Limb (tissue), 2 donors: ENCODE results near the gene ATG5.

Experiments
- DNase-seq, 2 donors: peaks; one replicate each; pipeline ENCODE4 v3.0.0-alpha.2; 2016; ENCODE audit errors: extremely low spot score in 2 of 2

The ATG5 gene

GRCh38 chr6:106325336-106326178 is at the start of gene ATG5:
ATG5 (minus strand) TSS chr6:106325760; CDS start chr6:106316208, 9,552 bp downstream.
- DNase-seq, result peak; percentile 98 to 100

GRCh38 chr6:106373502-106374239 is 48.1 kb upstream of the ATG5 start:
- DNase-seq, result no peak

- no peak for DNase-seq
Observed at GRCh38 chr6:106372838-106373501, 47.4 kb upstream of the ATG5 start.

DNA sequence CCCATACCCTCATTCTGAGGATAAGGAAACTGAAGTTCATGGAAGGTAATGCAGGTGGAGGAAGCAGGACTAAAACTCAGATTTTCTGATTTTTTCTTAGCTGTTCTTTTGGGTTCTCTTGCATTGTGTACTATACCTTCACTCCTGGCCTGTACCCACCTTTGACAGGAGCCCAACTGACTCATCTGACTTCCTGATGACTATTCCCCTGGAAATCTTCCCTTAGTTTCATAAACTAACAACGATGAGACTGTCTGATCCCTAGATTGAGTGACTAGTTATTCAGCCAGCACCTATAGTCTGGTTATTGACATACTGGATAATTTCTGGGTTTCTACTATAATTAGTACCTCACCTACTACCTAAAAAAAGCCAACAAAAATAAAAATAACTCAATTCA is 45.1 kb upstream of the ATG5 start:
- no peak for DNase-seq

- no peak for DNase-seq
Observed at GRCh38 chr6:106369739-106370138, 44.2 kb upstream of the ATG5 start.

- no peak for DNase-seq
Observed at GRCh38 chr6:106363401-106364138, 38.0 kb upstream of the ATG5 start.

GRCh38 chr6:106360989-106361430 is 35.5 kb upstream of the ATG5 start:
- peak in 1 of 2 donors; percentile 43 for DNase-seq

- peak; percentile 3 to 81 for DNase-seq
Observed at GRCh38 chr6:106360410-106360988, 34.9 kb upstream of the ATG5 start, which contains the start of gene CRYBG1. CRYBG1 (plus strand) TSS chr6:106360717; CDS start chr6:106360909, 192 bp downstream.

DNA sequence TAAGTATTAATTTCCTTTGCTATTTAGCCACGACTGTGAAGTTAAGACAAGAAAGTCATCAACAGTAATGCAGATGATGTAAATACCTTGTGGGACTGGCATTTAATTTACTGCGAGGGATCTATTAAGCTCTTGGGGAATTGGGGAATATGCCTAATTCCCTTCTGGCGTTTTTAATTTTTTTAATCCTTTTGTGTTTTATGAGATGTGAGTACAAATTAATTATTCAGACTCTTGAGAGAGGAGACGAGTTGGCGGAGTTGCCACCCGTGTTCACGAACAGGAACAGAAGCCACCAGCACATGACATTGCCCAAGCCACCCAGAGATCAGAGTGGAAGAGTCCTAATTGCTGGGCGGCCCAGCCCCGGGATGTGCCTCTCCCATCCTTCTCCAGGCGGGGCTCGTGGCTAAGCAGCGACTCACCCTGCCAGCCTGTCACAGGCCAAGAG is 34.4 kb upstream of the ATG5 start:
- no peak for DNase-seq

- no peak for DNase-seq
Observed at GRCh38 chr6:106356378-106356777, 30.8 kb upstream of the ATG5 start.

- DNase-seq, result no peak
Observed at GRCh38 chr6:106347219-106347618, 21.7 kb upstream of the ATG5 start.

GRCh38 chr6:106339334-106340029 is 13.9 kb upstream of the ATG5 start:
- peak; percentile 18 to 43 for DNase-seq

GRCh38 chr6:106334646-106335448 is 9.3 kb upstream of the ATG5 start:
- peak; percentile 18 to 38 for DNase-seq

GRCh38 chr6:106324726-106325335 is 729 bp downstream of the ATG5 start:
- no peak for DNase-seq

DNA sequence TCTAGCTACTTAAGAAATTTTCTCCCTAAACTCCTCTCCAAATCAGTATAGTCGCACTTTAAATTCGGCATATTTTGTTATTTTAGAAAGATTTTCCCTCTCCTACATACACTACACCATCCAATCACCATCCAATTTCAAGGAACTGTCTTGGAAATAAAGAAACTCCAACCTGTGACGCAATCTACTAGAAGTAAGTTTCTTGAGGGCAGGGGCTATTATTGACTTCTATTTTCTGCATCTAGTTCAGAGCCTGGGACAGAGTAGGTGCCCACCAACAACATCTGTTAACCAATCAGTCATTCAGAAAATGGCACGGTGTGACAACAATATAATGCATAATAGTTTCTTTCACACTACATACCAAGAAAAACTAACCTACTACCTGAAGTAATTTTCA is 3.6 kb downstream of the ATG5 start:
- DNase-seq, result no peak

GRCh38 chr6:106318851-106319250 is 6.7 kb downstream of the ATG5 start:
- no peak for DNase-seq

GRCh38 chr6:106318061-106318460 is 7.5 kb downstream of the ATG5 start:
- no peak for DNase-seq

- DNase-seq, result no peak
Observed at GRCh38 chr6:106316375-106316766, 9.2 kb downstream of the ATG5 start.
